Measurements from ENCODE around the gene ST3GAL5.
"Not testable (repeated sequence)": the region's sequence is repeated elsewhere in the genome, so short reads cannot be mapped to it uniquely, and the experiment has no call there.

ST3GAL5 gene

GRCh38 chr2:85915606-85916303 lies 27.0 kb upstream of the ST3GAL5 start:
- no peak for DNase-seq

- DNase-seq, result no peak
These were observed 26.1 kb upstream of the ST3GAL5 start for GRCh38 chr2:85914922-85915321.

GRCh38 chr2:85913884-85914881 lies 25.4 kb upstream of the ST3GAL5 start:
- no peak for DNase-seq

GRCh38 chr2:85911814-85912692 lies 23.3 kb upstream of the ST3GAL5 start:
- DNase-seq, result no peak

- DNase-seq, result no peak
These were observed 22.3 kb upstream of the ST3GAL5 start for GRCh38 chr2:85911097-85911496.

GRCh38 chr2:85909005-85909404 lies 20.2 kb upstream of the ST3GAL5 start:
- DNase-seq, result no peak

GRCh38 chr2:85908506-85908905 lies 19.7 kb upstream of the ST3GAL5 start:
- no peak for DNase-seq

- no peak for DNase-seq
These were observed 18.9 kb upstream of the ST3GAL5 start for GRCh38 chr2:85907671-85908157.

GRCh38 chr2:85906748-85907147 lies 18.0 kb upstream of the ST3GAL5 start:
- DNase-seq, result no peak

GRCh38 chr2:85905891-85906290 lies 17.1 kb upstream of the ST3GAL5 start:
- DNase-seq, result no peak

- DNase-seq, result no peak
These were observed 16.4 kb upstream of the ST3GAL5 start for GRCh38 chr2:85905187-85905666.

- no peak for DNase-seq
These were observed 15.1 kb upstream of the ST3GAL5 start for GRCh38 chr2:85903849-85904248.

- no peak for DNase-seq
These were observed 13.7 kb upstream of the ST3GAL5 start for GRCh38 chr2:85902496-85902895.

- no peak for DNase-seq
These were observed 12.4 kb upstream of the ST3GAL5 start for GRCh38 chr2:85901155-85901554.

GRCh38 chr2:85900366-85900765 lies 11.6 kb upstream of the ST3GAL5 start:
- no peak for DNase-seq

- DNase-seq, result no peak
These were observed 11.1 kb upstream of the ST3GAL5 start for GRCh38 chr2:85899849-85900248.

GRCh38 chr2:85899284-85899683 lies 10.5 kb upstream of the ST3GAL5 start:
- no peak for DNase-seq

- DNase-seq, result no peak
These were observed 10.1 kb upstream of the ST3GAL5 start for GRCh38 chr2:85898881-85899280.

- not testable (repeated sequence) for DNase-seq
These were observed 5.9 kb upstream of the ST3GAL5 start for GRCh38 chr2:85894554-85895278.

GRCh38 chr2:85893428-85894258 lies 4.9 kb upstream of the ST3GAL5 start:
- DNase-seq, result no peak

Measured in activated gamma-delta T cell treated with Interleukin-2 at 50 U/mL for 16 hours (primary cell).